Measurements from ENCODE around the gene KCNH4. TPM values are rescaled to one million over a fixed set of nuclear protein-coding genes. Genes with fewer than 3 reads are reported as not detected.

KCNH4 gene
- total and polyA plus RNA-seq, 11 donors: 0.07 to 0.28 (median 0.11) TPM; not detected in 1

- intact Hi-C loops (cut with DNase I): loop anchor here in 1 of 10 donors (10.0 kb wide), 1 partner anchor 94 kb away; the partner anchor contains the start of gene STAT5A
- ATAC-seq (no peak), DNase-seq (no peak)
- Histone ChIP-seq H3K4me1 (peaks cover 4 to 37% (median 15%) of the 10 kb centered on the region in 12 donors), H3K27ac (no peak overlapping the region), H3K27me3 (no peaks in the 10 kb centered on the region), H3K9me3 (no peaks in the 10 kb centered on the region), H3K36me3 (peaks cover 0 to 3% (median 0%) of the 10 kb centered on the region in 9 donors), H3K4me3 (no peak overlapping the region)
- 97 to 99% (median 98%) methylated on average over 5 of the region's 5 CpGs for WGBS, 4 donors
- TF ChIP-seq, protein P1, sequence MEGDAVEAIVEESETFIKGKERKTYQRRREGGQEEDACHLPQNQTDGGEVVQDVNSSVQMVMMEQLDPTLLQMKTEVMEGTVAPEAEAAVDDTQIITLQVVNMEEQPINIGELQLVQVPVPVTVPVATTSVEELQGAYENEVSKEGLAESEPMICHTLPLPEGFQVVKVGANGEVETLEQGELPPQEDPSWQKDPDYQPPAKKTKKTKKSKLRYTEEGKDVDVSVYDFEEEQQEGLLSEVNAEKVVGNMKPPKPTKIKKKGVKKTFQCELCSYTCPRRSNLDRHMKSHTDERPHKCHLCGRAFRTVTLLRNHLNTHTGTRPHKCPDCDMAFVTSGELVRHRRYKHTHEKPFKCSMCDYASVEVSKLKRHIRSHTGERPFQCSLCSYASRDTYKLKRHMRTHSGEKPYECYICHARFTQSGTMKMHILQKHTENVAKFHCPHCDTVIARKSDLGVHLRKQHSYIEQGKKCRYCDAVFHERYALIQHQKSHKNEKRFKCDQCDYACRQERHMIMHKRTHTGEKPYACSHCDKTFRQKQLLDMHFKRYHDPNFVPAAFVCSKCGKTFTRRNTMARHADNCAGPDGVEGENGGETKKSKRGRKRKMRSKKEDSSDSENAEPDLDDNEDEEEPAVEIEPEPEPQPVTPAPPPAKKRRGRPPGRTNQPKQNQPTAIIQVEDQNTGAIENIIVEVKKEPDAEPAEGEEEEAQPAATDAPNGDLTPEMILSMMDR (IDR thresholded peaks at IDR 0.05): no peak
- TF ChIP-seq POLR2A (IDR thresholded peaks at IDR 0.05): no peak
Observed at GRCh38 chr17:42191275-42191608, 10.3 kb upstream of the KCNH4 start.

- ATAC-seq (no peak), DNase-seq (no peak)
- no peaks in the 10 kb centered on the region for H3K9me3 ChIP-seq
- 86 to 95% (median 90%) methylated on average over 13 to 17 of the region's 17 CpGs for WGBS, 4 donors
- no peak for TF ChIP-seq POLR2A (IDR thresholded peaks at IDR 0.05)
- TF ChIP-seq, protein P1 (IDR thresholded peaks at IDR 0.05): no peak
- intact Hi-C loops (cut with DNase I): loop anchor here in 1 of 10 donors (10.0 kb wide), 1 partner anchor 94 kb away; the partner anchor contains the start of gene STAT5A
- H3K27ac ChIP-seq: no peak overlapping the region
- peaks cover 0 to 3% (median 0%) of the 10 kb centered on the region in 9 donors for H3K36me3 ChIP-seq
- peaks cover 4 to 37% (median 15%) of the 10 kb centered on the region in 12 donors for H3K4me1 ChIP-seq
- no peak overlapping the region for H3K4me3 ChIP-seq
- no peaks in the 10 kb centered on the region for H3K27me3 ChIP-seq
Observed at GRCh38 chr17:42190491-42191274, 9.7 kb upstream of the KCNH4 start.

- no peak for TF ChIP-seq POLR2A (IDR thresholded peaks at IDR 0.05)
- TF ChIP-seq, protein P1 (IDR thresholded peaks at IDR 0.05): no peak
- no peak overlapping the region for H3K4me3 ChIP-seq
- no peak overlapping the region for H3K27ac ChIP-seq
- no peaks in the 10 kb centered on the region for H3K9me3 ChIP-seq
- H3K27me3 ChIP-seq: no peaks in the 10 kb centered on the region
- H3K36me3 ChIP-seq: peaks cover 0 to 3% (median 0%) of the 10 kb centered on the region in 9 donors
- intact Hi-C loops (cut with DNase I): loop anchor here in 2 of 10 donors (10.0 kb wide), 2 partner anchors 85 to 125 kb away; partner anchors contain the start of gene STAT5B (in 1 of the 2)
- 76 to 87% (median 83%) methylated on average over 5 to 11 of the region's 11 CpGs for WGBS, 4 donors
- H3K4me1 ChIP-seq: peaks cover 4 to 40% (median 15%) of the 10 kb centered on the region in 12 donors
- ATAC-seq (no peak), DNase-seq (no peak)
Observed at GRCh38 chr17:42189651-42189965, 8.7 kb upstream of the KCNH4 start.

Measured in heart left ventricle (tissue), 16 donors.